WTC11 (cell line): Measurements from ENCODE around the gene FCGBP. TPM values are rescaled to one million over a fixed set of nuclear protein-coding genes. Genes with fewer than 3 reads are reported as not detected.

Experiments
- ATAC-seq: fragments of 200-7000 bp; cut with Tn5 transposase; 2 replicates; pipeline ENCODE4 v1.10.0; 2021; ENCODE audit warnings: mild to moderate bottlenecking, moderate library complexity
- CTCF ChIA-PET: fragments of 300-600 bp; sonication (Branson Sonifier 250); formaldehyde crosslinking; loops from one replicate; lab custom pipeline; 2021; ENCODE audit warnings: antibody characterized with exemption; lab: Charles Lee
- POLR2A ChIA-PET: fragments of 350-600 bp; sonication (Branson Sonifier 250); formaldehyde crosslinking; loops from one replicate; lab custom pipeline; 2021; ENCODE audit warnings: antibody characterized with exemption; lab: Charles Lee
- DNase-seq: peaks from one replicate; pipeline ENCODE4 v3.0.0; 2021; ENCODE audit warnings: low spot score
- H3K27ac Mint-ChIP-seq: 2 replicates; pipeline ENCODE4 v1.8.0; 2021; ENCODE audit warnings: mixed read lengths
- H3K27me3 Mint-ChIP-seq: 2 replicates; pipeline ENCODE4 v1.8.0; 2021; ENCODE audit warnings: low read depth, mild to moderate bottlenecking, moderate library complexity, mixed read lengths
- H3K36me3 Mint-ChIP-seq: 2 replicates; pipeline ENCODE4 v1.8.0; 2021; ENCODE audit warnings: mixed read lengths
- H3K4me1 Mint-ChIP-seq: 2 replicates; pipeline ENCODE4 v1.8.0; 2022; ENCODE audit warnings: mixed read lengths
- H3K4me3 Mint-ChIP-seq: 2 replicates; pipeline ENCODE4 v1.8.0; 2021; ENCODE audit warnings: mild to moderate bottlenecking, moderate library complexity, mixed read lengths
- H3K9me3 Mint-ChIP-seq: 2 replicates; pipeline ENCODE4 v1.8.0; 2021; ENCODE audit warnings: mixed read lengths
- FOXJ3 ChIP-seq: sonication (generic); formaldehyde crosslinking; IDR thresholded peaks from 2 replicates; pipeline ENCODE4 v1.9.0; 2021; ENCODE audit warnings: missing genetic modification reagents, mild to moderate bottlenecking, borderline replicate concordance
- OVOL2 ChIP-seq: fragments of 250-450 bp; sonication (Bioruptor Pico); IDR thresholded peaks from 2 replicates; pipeline ENCODE4 v1.9.0; 2021; ENCODE audit warnings: mild to moderate bottlenecking, borderline replicate concordance
- SOX15 ChIP-seq: fragments of 250-450 bp; sonication (Bioruptor Pico); IDR thresholded peaks from 2 replicates; pipeline ENCODE4 v1.9.0; 2021; ENCODE audit warnings: mild to moderate bottlenecking
- ZNF121 ChIP-seq: sonication (generic); formaldehyde crosslinking; IDR thresholded peaks from 2 replicates; pipeline ENCODE4 v1.8.0; 2023; ENCODE audit warnings: missing genetic modification reagents
- ZNF138 ChIP-seq: sonication (generic); formaldehyde crosslinking; conservative IDR thresholded peaks from 2 replicates; pipeline ENCODE4 v1.8.1; 2022; ENCODE audit warnings: mild to moderate bottlenecking, moderate library complexity, missing genetic modification reagents
- ZNF396 ChIP-seq: fragments of 250-450 bp; sonication (Bioruptor Pico); IDR thresholded peaks from 2 replicates; pipeline ENCODE4 v1.8.0; 2021; ENCODE audit warnings: mild to moderate bottlenecking, moderate library complexity, borderline replicate concordance
- total RNA-seq: library from RNA; stranded (reverse); gene quantifications from 3 replicates; pipeline ENCODE4 v1.2.3, GENCODE V29; 2021
- TF ChIP-seq, protein P1 (sequence below): sonication (generic); formaldehyde crosslinking; IDR thresholded peaks from 2 replicates; pipeline ENCODE4 v1.8.0; 2023; ENCODE audit warnings: missing genetic modification reagents
- TF ChIP-seq, protein P2 (sequence below): sonication (generic); formaldehyde crosslinking; IDR thresholded peaks from 2 replicates; pipeline ENCODE4 v1.8.0; 2023; ENCODE audit warnings: mild to moderate bottlenecking, missing genetic modification reagents
- TF ChIP-seq, protein P3 (sequence below): sonication (generic); formaldehyde crosslinking; IDR thresholded peaks from 2 replicates; pipeline ENCODE4 v1.8.1; 2022; ENCODE audit warnings: low read depth, missing genetic modification reagents, borderline replicate concordance
- TF ChIP-seq, protein P4 (sequence below): fragments of 200-600 bp; IDR thresholded peaks from 2 replicates; pipeline ENCODE4 v1.8.0; 2022; ENCODE audit warnings: antibody characterized with exemption
- TF ChIP-seq, protein P5 (sequence below): fragments of 250-450 bp; sonication (Bioruptor Pico); IDR thresholded peaks from 2 replicates; pipeline ENCODE4 v1.9.0; 2021; ENCODE audit warnings: mild to moderate bottlenecking, borderline replicate concordance
- TF ChIP-seq, protein P6 (sequence below): sonication (generic); formaldehyde crosslinking; IDR thresholded peaks from 2 replicates; pipeline ENCODE4 v1.8.0; 2023; ENCODE audit warnings: missing genetic modification reagents, mild to moderate bottlenecking, borderline replicate concordance
- TF ChIP-seq, protein P7 (sequence below): sonication (generic); formaldehyde crosslinking; IDR thresholded peaks from 2 replicates; pipeline ENCODE4 v1.8.0; 2022; ENCODE audit warnings: missing genetic modification reagents

FCGBP gene
- total RNA-seq, 1 experiment from 2014 or later: 2.8 TPM

DNA sequence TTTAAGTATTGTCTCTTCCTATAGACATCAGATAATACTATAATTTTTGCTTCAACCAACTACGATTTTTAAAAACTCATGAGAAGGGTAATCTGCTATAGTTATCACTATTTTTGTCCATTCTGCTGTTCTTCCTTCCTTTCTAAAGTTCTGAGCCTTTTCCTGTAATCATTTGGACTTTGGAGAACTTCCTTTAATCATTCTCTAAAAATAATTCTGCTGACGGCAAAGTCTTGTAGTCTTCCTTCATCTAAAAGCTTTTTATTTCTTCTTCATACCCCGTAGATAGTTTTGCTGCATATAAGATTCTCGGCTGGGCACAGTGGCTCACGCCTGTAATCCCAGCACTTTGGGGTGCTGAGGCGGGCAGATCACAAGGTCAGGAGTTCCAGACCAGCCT is 5.1 kb upstream of the FCGBP start:
- Mint-ChIP-seq H3K27me3 (peaks cover under 1% of the 10 kb centered on the region), H3K4me3 (no peak overlapping the region), H3K4me1 (0 out of 2 replicates have a peak, but pooled peaks cover 12% of the 10 kb centered on the region), H3K9me3 (no peaks in the 10 kb centered on the region), H3K36me3 (no peaks in the 10 kb centered on the region), H3K27ac (no peak overlapping the region)
- ChIA-PET POLR2A (no interaction called here), CTCF (no interaction called here)
- no peak for DNase-seq
- TF ChIP-seq ZNF396 (CRISPR knock-in tag) (no peak), OVOL2 (CRISPR knock-in tag) (no peak), ZNF138 (CRISPR knock-in tag) (no peak), FOXJ3 (CRISPR knock-in tag) (no peak), SOX15 (no peak), ZNF121 (no peak)
- TF ChIP-seq, protein P1, sequence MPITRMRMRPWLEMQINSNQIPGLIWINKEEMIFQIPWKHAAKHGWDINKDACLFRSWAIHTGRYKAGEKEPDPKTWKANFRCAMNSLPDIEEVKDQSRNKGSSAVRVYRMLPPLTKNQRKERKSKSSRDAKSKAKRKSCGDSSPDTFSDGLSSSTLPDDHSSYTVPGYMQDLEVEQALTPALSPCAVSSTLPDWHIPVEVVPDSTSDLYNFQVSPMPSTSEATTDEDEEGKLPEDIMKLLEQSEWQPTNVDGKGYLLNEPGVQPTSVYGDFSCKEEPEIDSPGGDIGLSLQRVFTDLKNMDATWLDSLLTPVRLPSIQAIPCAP (CRISPR knock-in tag): no peak
- TF ChIP-seq, protein P2, sequence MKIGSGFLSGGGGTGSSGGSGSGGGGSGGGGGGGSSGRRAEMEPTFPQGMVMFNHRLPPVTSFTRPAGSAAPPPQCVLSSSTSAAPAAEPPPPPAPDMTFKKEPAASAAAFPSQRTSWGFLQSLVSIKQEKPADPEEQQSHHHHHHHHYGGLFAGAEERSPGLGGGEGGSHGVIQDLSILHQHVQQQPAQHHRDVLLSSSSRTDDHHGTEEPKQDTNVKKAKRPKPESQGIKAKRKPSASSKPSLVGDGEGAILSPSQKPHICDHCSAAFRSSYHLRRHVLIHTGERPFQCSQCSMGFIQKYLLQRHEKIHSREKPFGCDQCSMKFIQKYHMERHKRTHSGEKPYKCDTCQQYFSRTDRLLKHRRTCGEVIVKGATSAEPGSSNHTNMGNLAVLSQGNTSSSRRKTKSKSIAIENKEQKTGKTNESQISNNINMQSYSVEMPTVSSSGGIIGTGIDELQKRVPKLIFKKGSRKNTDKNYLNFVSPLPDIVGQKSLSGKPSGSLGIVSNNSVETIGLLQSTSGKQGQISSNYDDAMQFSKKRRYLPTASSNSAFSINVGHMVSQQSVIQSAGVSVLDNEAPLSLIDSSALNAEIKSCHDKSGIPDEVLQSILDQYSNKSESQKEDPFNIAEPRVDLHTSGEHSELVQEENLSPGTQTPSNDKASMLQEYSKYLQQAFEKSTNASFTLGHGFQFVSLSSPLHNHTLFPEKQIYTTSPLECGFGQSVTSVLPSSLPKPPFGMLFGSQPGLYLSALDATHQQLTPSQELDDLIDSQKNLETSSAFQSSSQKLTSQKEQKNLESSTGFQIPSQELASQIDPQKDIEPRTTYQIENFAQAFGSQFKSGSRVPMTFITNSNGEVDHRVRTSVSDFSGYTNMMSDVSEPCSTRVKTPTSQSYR (CRISPR knock-in tag): no peak
- TF ChIP-seq, protein P3, sequence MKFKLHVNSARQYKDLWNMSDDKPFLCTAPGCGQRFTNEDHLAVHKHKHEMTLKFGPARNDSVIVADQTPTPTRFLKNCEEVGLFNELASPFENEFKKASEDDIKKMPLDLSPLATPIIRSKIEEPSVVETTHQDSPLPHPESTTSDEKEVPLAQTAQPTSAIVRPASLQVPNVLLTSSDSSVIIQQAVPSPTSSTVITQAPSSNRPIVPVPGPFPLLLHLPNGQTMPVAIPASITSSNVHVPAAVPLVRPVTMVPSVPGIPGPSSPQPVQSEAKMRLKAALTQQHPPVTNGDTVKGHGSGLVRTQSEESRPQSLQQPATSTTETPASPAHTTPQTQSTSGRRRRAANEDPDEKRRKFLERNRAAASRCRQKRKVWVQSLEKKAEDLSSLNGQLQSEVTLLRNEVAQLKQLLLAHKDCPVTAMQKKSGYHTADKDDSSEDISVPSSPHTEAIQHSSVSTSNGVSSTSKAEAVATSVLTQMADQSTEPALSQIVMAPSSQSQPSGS (CRISPR knock-in tag): no peak
- TF ChIP-seq, protein P4, sequence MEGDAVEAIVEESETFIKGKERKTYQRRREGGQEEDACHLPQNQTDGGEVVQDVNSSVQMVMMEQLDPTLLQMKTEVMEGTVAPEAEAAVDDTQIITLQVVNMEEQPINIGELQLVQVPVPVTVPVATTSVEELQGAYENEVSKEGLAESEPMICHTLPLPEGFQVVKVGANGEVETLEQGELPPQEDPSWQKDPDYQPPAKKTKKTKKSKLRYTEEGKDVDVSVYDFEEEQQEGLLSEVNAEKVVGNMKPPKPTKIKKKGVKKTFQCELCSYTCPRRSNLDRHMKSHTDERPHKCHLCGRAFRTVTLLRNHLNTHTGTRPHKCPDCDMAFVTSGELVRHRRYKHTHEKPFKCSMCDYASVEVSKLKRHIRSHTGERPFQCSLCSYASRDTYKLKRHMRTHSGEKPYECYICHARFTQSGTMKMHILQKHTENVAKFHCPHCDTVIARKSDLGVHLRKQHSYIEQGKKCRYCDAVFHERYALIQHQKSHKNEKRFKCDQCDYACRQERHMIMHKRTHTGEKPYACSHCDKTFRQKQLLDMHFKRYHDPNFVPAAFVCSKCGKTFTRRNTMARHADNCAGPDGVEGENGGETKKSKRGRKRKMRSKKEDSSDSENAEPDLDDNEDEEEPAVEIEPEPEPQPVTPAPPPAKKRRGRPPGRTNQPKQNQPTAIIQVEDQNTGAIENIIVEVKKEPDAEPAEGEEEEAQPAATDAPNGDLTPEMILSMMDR: no peak
- TF ChIP-seq, protein P5, sequence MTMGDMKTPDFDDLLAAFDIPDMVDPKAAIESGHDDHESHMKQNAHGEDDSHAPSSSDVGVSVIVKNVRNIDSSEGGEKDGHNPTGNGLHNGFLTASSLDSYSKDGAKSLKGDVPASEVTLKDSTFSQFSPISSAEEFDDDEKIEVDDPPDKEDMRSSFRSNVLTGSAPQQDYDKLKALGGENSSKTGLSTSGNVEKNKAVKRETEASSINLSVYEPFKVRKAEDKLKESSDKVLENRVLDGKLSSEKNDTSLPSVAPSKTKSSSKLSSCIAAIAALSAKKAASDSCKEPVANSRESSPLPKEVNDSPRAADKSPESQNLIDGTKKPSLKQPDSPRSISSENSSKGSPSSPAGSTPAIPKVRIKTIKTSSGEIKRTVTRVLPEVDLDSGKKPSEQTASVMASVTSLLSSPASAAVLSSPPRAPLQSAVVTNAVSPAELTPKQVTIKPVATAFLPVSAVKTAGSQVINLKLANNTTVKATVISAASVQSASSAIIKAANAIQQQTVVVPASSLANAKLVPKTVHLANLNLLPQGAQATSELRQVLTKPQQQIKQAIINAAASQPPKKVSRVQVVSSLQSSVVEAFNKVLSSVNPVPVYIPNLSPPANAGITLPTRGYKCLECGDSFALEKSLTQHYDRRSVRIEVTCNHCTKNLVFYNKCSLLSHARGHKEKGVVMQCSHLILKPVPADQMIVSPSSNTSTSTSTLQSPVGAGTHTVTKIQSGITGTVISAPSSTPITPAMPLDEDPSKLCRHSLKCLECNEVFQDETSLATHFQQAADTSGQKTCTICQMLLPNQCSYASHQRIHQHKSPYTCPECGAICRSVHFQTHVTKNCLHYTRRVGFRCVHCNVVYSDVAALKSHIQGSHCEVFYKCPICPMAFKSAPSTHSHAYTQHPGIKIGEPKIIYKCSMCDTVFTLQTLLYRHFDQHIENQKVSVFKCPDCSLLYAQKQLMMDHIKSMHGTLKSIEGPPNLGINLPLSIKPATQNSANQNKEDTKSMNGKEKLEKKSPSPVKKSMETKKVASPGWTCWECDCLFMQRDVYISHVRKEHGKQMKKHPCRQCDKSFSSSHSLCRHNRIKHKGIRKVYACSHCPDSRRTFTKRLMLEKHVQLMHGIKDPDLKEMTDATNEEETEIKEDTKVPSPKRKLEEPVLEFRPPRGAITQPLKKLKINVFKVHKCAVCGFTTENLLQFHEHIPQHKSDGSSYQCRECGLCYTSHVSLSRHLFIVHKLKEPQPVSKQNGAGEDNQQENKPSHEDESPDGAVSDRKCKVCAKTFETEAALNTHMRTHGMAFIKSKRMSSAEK (CRISPR knock-in tag): no peak
- TF ChIP-seq, protein P6, sequence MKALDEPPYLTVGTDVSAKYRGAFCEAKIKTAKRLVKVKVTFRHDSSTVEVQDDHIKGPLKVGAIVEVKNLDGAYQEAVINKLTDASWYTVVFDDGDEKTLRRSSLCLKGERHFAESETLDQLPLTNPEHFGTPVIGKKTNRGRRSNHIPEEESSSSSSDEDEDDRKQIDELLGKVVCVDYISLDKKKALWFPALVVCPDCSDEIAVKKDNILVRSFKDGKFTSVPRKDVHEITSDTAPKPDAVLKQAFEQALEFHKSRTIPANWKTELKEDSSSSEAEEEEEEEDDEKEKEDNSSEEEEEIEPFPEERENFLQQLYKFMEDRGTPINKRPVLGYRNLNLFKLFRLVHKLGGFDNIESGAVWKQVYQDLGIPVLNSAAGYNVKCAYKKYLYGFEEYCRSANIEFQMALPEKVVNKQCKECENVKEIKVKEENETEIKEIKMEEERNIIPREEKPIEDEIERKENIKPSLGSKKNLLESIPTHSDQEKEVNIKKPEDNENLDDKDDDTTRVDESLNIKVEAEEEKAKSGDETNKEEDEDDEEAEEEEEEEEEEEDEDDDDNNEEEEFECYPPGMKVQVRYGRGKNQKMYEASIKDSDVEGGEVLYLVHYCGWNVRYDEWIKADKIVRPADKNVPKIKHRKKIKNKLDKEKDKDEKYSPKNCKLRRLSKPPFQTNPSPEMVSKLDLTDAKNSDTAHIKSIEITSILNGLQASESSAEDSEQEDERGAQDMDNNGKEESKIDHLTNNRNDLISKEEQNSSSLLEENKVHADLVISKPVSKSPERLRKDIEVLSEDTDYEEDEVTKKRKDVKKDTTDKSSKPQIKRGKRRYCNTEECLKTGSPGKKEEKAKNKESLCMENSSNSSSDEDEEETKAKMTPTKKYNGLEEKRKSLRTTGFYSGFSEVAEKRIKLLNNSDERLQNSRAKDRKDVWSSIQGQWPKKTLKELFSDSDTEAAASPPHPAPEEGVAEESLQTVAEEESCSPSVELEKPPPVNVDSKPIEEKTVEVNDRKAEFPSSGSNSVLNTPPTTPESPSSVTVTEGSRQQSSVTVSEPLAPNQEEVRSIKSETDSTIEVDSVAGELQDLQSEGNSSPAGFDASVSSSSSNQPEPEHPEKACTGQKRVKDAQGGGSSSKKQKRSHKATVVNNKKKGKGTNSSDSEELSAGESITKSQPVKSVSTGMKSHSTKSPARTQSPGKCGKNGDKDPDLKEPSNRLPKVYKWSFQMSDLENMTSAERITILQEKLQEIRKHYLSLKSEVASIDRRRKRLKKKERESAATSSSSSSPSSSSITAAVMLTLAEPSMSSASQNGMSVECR (CRISPR knock-in tag): no peak
- TF ChIP-seq, protein P7, sequence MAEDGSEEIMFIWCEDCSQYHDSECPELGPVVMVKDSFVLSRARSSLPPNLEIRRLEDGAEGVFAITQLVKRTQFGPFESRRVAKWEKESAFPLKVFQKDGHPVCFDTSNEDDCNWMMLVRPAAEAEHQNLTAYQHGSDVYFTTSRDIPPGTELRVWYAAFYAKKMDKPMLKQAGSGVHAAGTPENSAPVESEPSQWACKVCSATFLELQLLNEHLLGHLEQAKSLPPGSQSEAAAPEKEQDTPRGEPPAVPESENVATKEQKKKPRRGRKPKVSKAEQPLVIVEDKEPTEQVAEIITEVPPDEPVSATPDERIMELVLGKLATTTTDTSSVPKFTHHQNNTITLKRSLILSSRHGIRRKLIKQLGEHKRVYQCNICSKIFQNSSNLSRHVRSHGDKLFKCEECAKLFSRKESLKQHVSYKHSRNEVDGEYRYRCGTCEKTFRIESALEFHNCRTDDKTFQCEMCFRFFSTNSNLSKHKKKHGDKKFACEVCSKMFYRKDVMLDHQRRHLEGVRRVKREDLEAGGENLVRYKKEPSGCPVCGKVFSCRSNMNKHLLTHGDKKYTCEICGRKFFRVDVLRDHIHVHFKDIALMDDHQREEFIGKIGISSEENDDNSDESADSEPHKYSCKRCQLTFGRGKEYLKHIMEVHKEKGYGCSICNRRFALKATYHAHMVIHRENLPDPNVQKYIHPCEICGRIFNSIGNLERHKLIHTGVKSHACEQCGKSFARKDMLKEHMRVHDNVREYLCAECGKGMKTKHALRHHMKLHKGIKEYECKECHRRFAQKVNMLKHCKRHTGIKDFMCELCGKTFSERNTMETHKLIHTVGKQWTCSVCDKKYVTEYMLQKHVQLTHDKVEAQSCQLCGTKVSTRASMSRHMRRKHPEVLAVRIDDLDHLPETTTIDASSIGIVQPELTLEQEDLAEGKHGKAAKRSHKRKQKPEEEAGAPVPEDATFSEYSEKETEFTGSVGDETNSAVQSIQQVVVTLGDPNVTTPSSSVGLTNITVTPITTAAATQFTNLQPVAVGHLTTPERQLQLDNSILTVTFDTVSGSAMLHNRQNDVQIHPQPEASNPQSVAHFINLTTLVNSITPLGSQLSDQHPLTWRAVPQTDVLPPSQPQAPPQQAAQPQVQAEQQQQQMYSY (CRISPR knock-in tag): no peak
- ATAC-seq: no peak
